HCT116 (cell line): Measurements from ENCODE around the gene PDSS2.

ENCODE experiments used
- CEBPB ChIP-seq: IDR thresholded peaks from 2 replicates; pipeline ENCODE4 v1.6.1; 2012; ENCODE audit warnings: low read depth
- CTCF ChIP-seq, 3 experiments: fragments of 200-600 bp in 1 of 3; sonication (generic) in 1 of 3; IDR thresholded peaks in 2 of 3; conservative IDR thresholded peaks in 1 of 3; 2 replicates each; pipeline ENCODE4 v1.5.1; 2012 to 2017; ENCODE audit warnings: low read depth in 2 of 3, low read length in 2 of 3, antibody characterized with exemption in 1 of 3, borderline replicate concordance in 1 of 3, control low read depth in 1 of 3, mild to moderate bottlenecking in 1 of 3, mixed read lengths in 1 of 3, mixed run types in 1 of 3, moderate library complexity in 1 of 3; ENCODE audit not compliant: insufficient read depth in 1 of 3
- EZH2phosphoT487 ChIP-seq: fragments of 200-600 bp; IDR thresholded peaks from 2 replicates; pipeline ENCODE4 v1.6.1; 2018; ENCODE audit warnings: antibody characterized with exemption, borderline replicate concordance
- JUND ChIP-seq: IDR thresholded peaks from 2 replicates; pipeline ENCODE4 v1.6.1; 2012
- POLR2A ChIP-seq: IDR thresholded peaks from 2 replicates; pipeline ENCODE4 v1.7.0; 2011; ENCODE audit warnings: borderline replicate concordance; ENCODE audit not compliant: insufficient read depth, insufficient read length; ENCODE audit errors: extremely low read depth
- POLR2AphosphoS5 ChIP-seq: IDR thresholded peaks from 2 replicates; pipeline ENCODE4 v1.6.1; 2011; ENCODE audit warnings: mild to moderate bottlenecking, low read depth, low read length, moderate library complexity
- RAD21 ChIP-seq: IDR thresholded peaks from 2 replicates; pipeline ENCODE4 v1.6.1; 2012; ENCODE audit warnings: low read depth, mild to moderate bottlenecking
- REST ChIP-seq: IDR thresholded peaks from 2 replicates; pipeline ENCODE4 v1.6.1; 2012; ENCODE audit warnings: low read depth

- TF ChIP-seq JUND (no peak), CEBPB (no peak), POLR2A (no peak), CTCF (IDR thresholded peaks at IDR 0.05 in 2 of 3, conservative IDR thresholded peaks at IDR 0.05 in 1 of 3; ENCODE audit: borderline replicate concordance in 1 of 3, insufficient read depth in 1 of 3, low read depth in 2 of 3, low read length in 2 of 3) (no peak), EZH2phosphoT487 (no peak), REST (no peak), POLR2AphosphoS5 (no peak), RAD21 (no peak)
These were observed 23.6 kb downstream of the PDSS2 start for GRCh38 chr6:107435798-107436197.
